GM19351 (cell line): ENCODE measurements around the gene ORM2.

ENCODE experiments used
- ATAC-seq: cut with Tn5 transposase; IDR thresholded peaks from one replicate; pipeline ENCODE4 v1.9.1; 2021; ENCODE audit warnings: mild to moderate bottlenecking, moderate library complexity; ENCODE audit not compliant: unreplicated experiment

The ORM2 gene

GRCh38 chr9:114291886-114292590 lies 37.6 kb upstream of the ORM2 start:
- no peak for ATAC-seq

- no peak for ATAC-seq
Observed at GRCh38 chr9:114294664-114295063, 35.0 kb upstream of the ORM2 start.

GRCh38 chr9:114296338-114296737 lies 33.3 kb upstream of the ORM2 start:
- ATAC-seq, result no peak

GRCh38 chr9:114299286-114300152 lies 30.1 kb upstream of the ORM2 start:
- ATAC-seq, result no peak

- ATAC-seq, result no peak
Observed at GRCh38 chr9:114300153-114300845, 29.4 kb upstream of the ORM2 start.

- no peak for ATAC-seq
Observed at GRCh38 chr9:114300846-114301797, 28.5 kb upstream of the ORM2 start.

GRCh38 chr9:114301798-114302565 lies 27.7 kb upstream of the ORM2 start:
- ATAC-seq, result no peak

- no peak for ATAC-seq
Observed at GRCh38 chr9:114302727-114303126, 26.9 kb upstream of the ORM2 start.

GRCh38 chr9:114303571-114303970 lies 26.1 kb upstream of the ORM2 start:
- no peak for ATAC-seq

GRCh38 chr9:114303977-114304376 lies 25.7 kb upstream of the ORM2 start:
- no peak for ATAC-seq

GRCh38 chr9:114304416-114305188 lies 25.1 kb upstream of the ORM2 start:
- no peak for ATAC-seq

- ATAC-seq, result no peak
Observed at GRCh38 chr9:114307899-114308267, 21.8 kb upstream of the ORM2 start.

- ATAC-seq, result no peak
Observed at GRCh38 chr9:114308361-114308950, 21.2 kb upstream of the ORM2 start.

GRCh38 chr9:114309096-114309495 lies 20.6 kb upstream of the ORM2 start:
- ATAC-seq, result no peak

- no peak for ATAC-seq
Observed at GRCh38 chr9:114310471-114311450, 18.9 kb upstream of the ORM2 start.

GRCh38 chr9:114311571-114312512 lies 17.8 kb upstream of the ORM2 start:
- ATAC-seq, result no peak
